GM12891 (cell line): Measurements from ENCODE around the gene XPA.

Experiments
- PAX5 ChIP-seq: IDR thresholded peaks from 2 replicates; pipeline ENCODE4 v1.6.1; 2011; ENCODE audit warnings: low read length, moderate library complexity, mild to moderate bottlenecking; ENCODE audit not compliant: insufficient read depth, severe bottlenecking
- POLR2A ChIP-seq: IDR thresholded peaks from 2 replicates; pipeline ENCODE4 v1.6.1; 2011; ENCODE audit warnings: low read depth, low read length, control low read depth
- POLR2AphosphoS5 ChIP-seq: IDR thresholded peaks from 2 replicates; pipeline ENCODE4 v1.6.1; 2011; ENCODE audit warnings: low read depth, low read length, control low read depth
- POU2F2 ChIP-seq: IDR thresholded peaks from 2 replicates; pipeline ENCODE4 v1.6.1; 2011; ENCODE audit warnings: low read depth, mild to moderate bottlenecking, control low read depth, low read length, moderate library complexity
- SPI1 ChIP-seq: IDR thresholded peaks from 2 replicates; pipeline ENCODE4 v1.6.1; 2011; ENCODE audit warnings: low read depth, low read length, control low read depth
- TAF1 ChIP-seq: IDR thresholded peaks from 2 replicates; pipeline ENCODE4 v1.6.1; 2011; ENCODE audit warnings: low read depth, low read length, control low read depth

DNA sequence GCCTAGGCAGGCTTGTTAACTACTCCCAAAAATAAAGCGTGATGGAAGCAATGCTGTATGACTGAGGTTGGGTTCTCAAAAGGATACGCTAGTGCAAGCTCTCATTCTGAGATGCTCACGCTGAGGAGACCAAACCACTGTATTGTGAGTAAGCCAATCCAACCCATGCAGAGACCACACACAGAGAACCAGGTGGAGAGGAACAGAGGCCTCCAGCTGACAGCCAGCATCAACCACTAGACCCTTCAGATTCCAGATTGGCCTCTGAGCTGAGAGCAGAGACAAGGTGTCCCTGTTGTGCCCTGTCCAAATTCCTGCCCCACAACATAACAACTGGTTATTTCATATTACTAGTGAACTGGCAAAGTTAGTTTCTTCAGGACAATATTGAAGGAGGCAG lies 68.5 kb downstream of the XPA start:
- no peak for TF ChIP-seq POU2F2
- TF ChIP-seq TAF1: no peak
- TF ChIP-seq POLR2AphosphoS5: no peak
- TF ChIP-seq POLR2A: no peak
- TF ChIP-seq PAX5: no peak
- TF ChIP-seq SPI1: no peak
